SHP77 treated with DMSO at 0.1 percent for 48 hours (cell line): Measurements from ENCODE around the gene ABCC5.
A peak's percentile ranks its signal among the peaks of the same experiment; 100 is the strongest.
"Not testable (repeated sequence)": the region's sequence is repeated elsewhere in the genome, so short reads cannot be mapped to it uniquely, and the experiment has no call there.

Source experiments
- DNase-seq: peaks from one replicate; lab custom pipeline; 2025; lab: John Stamatoyannopoulos, UW

The ABCC5 gene

GRCh38 chr3:183892610-183893214 is 125.0 kb downstream of the ABCC5 start:
- no peak for DNase-seq

DNA sequence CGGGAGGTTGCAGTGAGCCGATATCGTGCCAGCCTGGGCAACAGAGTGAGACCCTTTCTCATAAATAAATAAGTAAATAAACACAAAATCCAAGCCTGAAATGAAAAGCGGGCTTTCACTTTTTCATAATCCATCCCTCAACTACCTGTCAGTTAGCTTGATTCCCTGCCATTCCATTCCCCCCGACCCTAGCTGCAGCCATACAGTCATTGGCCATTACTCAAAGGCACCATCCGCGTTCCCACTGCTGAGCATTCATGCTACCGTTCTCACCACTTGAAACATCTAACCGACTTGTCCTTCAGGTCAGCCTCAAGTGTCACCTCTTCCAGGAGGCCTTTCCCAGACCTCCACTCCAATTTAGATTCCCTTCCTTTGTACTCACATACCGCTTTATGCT is 131.9 kb downstream of the ABCC5 start:
- no peak for DNase-seq

DNA sequence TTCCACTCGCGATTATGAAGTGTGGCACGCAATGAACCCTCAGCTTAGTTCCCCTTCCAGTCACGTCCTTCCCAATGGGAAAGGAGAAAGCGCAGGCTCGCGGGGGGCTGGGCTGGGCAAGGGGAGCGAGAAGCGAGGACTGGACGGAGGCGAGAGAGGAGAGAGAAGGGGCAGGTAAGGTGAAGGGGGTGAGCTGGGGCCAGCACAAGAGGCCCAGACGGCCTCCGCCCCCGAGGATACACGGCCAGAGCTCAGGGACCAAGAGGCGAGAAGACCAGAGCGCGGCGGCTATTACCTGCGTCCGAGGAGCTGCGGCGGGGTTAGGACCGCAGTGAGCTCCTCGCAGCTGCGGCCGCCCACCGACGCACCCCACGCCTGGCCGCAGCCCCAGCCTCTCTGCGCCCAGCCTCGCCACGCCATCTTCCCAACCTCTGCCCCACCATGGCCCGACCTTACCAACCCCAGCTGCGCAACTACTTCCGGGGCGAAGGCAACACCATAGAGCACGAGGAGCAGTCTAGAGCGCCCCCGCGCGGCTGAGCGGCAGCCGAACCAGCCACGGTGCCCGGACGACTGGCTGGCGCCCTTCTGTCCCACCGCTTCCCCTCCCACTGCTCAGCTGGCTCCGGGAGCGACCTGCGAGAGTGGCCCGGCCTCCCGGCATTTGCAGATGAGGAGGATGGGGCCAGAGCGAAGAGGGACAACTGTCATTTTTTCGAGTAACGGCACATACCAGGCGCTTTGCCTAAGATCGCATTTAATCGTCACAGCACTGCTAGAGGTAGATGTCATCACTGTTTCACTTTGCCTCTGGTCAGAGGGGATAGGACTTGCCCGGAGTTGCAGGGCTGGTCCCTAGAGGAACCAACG is 133.0 kb downstream of the ABCC5 start, which contains the start of gene PARL:
PARL (minus strand) TSS at position 454 of the 870 bp plus-strand sequence; CDS start at position 420, 34 bp downstream.
- peak; percentile 80 for DNase-seq

DNA sequence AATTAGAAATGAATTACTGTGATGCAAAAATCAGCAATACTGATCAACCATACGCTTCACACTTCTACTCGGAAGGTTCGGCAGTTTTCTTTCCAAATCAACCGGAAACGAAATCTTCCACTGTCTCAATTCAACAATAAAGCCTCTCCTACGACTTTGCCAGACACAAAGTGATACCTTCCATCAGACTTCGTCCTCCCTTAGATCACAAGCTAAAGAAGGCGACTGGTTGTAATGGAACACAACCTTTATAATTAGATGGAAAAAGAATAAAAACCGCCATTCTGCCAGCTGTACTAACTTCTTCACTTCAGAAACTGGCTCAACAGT is 133.6 kb downstream of the ABCC5 start:
- DNase-seq = no peak

- no peak for DNase-seq
Measured at GRCh38 chr3:183883291-183884096, 134.2 kb downstream of the ABCC5 start.

GRCh38 chr3:183880121-183880520 is 137.6 kb downstream of the ABCC5 start:
- DNase-seq = no peak

DNA sequence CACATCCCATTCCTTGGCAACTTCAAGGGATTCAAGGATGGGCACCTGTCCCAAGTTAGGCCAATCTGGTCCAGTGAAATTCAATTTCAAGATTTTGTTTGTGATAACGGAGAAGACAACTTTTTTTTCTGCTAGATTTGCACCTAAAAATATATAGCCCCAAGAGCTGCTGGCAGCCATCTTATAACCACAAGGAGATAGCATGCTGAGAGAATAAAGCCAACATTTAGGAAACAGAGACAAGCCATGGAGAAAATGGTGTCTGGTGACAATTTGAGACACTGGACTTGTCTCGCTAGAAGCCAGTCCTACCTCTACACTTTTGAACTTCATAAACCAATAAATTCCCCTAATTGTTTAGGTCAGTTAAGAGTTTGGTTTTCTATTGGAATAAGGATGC is 138.4 kb downstream of the ABCC5 start:
- no peak for DNase-seq

GRCh38 chr3:183878071-183878470 is 139.6 kb downstream of the ABCC5 start:
- DNase-seq = no peak

GRCh38 chr3:183877227-183877626 is 140.5 kb downstream of the ABCC5 start:
- not testable (repeated sequence) for DNase-seq

- DNase-seq = no peak
Measured at GRCh38 chr3:183875411-183875810, 142.3 kb downstream of the ABCC5 start.

DNA sequence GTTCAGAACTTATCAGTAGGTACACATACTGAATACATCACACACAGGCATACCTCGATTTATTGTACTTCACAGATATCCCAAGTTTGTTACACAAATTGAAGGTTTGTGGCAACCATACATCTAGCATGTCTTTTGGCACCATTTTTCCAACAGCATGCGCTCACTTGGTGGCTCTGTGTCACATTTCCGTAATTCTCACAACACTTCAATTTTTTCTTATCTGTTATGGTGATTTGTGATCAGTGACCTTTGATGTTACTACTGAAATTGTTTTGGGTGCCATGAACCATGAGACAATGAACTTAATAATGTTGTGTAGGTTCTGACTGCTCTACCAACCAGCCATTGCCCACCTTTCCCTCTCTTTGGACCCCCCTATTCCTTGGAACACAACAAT is 143.8 kb downstream of the ABCC5 start:
- DNase-seq = no peak

DNA sequence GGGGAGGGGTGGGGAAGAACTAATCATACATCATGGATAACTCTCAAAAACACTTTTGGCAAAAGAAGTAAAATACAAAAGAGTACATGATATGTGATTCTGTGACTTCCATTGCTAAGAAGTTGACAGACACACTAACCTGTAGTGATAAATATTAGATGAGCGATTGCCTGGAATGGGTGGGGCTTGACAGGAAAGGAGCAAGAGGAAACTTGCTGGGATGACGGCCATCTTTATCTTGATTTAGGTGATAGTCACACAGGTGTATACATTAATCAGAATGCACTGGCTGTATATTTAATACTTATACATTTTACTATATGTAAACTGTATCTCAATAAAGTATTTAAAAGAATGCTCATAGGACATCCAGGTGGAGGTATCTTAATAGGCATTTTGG is 146.1 kb downstream of the ABCC5 start:
- no peak for DNase-seq

- no peak for DNase-seq
Measured at GRCh38 chr3:183870563-183870962, 147.1 kb downstream of the ABCC5 start.
